HG03558 (cell line): ENCODE results near the gene PHC3.

Experiments
- ATAC-seq: cut with Tn5 transposase; IDR thresholded peaks from one replicate; pipeline ENCODE4 v1.9.1; 2021; ENCODE audit warnings: moderate number of reproducible peaks; ENCODE audit not compliant: unreplicated experiment; ENCODE audit errors: extremely low read depth

Gene PHC3

GRCh38 chr3:170049146-170050000 is 132.2 kb downstream of the PHC3 start:
- no peak for ATAC-seq

- ATAC-seq = no peak
Observed at GRCh38 chr3:170047133-170047404, 134.5 kb downstream of the PHC3 start.

- no peak for ATAC-seq
Observed at GRCh38 chr3:170046269-170047132, 135.0 kb downstream of the PHC3 start.

GRCh38 chr3:170044795-170045244 is 136.7 kb downstream of the PHC3 start:
- ATAC-seq = peak; percentile 68

- ATAC-seq = no peak
Observed at GRCh38 chr3:170044271-170044670, 137.3 kb downstream of the PHC3 start.

- no peak for ATAC-seq
Observed at GRCh38 chr3:170043506-170043905, 138.0 kb downstream of the PHC3 start.

- ATAC-seq = no peak
Observed at GRCh38 chr3:170040418-170040817, 141.1 kb downstream of the PHC3 start.

- ATAC-seq = no peak
Observed at GRCh38 chr3:170038434-170039110, 143.0 kb downstream of the PHC3 start.
